HG03097 (cell line): ENCODE results near the gene CPLX4.

Experiments used
- ATAC-seq: cut with Tn5 transposase; IDR thresholded peaks from one replicate; pipeline ENCODE4 v1.9.1; 2021; ENCODE audit not compliant: unreplicated experiment, low FRiP score

The CPLX4 gene

DNA sequence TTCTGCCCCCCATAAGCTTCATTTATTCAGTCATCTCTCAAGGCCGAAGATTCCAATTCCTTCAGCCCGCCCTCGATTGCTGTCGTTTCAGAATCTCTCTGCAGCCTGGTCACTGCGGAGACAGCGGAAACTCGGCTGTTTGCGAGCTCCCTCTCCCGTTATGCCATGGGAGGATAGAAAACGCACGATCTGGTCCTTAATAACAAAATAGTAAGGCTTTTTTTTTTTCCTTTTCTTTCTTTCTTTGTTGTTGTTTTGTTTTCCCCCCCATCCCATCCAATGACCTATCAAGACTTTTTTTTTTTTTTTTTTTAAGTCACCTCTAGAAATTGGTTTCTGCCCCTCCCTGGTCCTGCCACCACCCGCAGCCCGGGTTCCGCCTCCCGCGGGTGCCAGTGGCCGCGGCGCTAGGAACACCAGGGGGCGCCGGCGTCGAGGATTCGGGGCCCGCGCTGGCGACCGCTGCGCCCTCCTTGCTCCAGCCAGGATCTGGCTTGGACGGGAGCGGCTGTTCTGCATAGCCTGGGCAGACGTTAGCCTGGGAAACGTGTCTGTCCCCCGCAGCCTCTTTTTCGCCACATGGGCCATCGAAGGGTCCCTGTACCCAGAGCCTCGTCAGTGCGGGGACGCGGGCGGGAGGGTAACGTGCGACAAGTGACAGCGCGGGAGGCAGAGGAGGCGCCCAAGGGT lies 10.1 kb downstream of the CPLX4 start:
- peak; percentile 58 for ATAC-seq

- ATAC-seq = no peak
Measured at GRCh38 chr18:59306640-59307039, 11.8 kb downstream of the CPLX4 start.

- no peak for ATAC-seq
Measured at GRCh38 chr18:59305295-59305694, 13.2 kb downstream of the CPLX4 start.

- no peak for ATAC-seq
Measured at GRCh38 chr18:59303656-59304195, 14.7 kb downstream of the CPLX4 start.

DNA sequence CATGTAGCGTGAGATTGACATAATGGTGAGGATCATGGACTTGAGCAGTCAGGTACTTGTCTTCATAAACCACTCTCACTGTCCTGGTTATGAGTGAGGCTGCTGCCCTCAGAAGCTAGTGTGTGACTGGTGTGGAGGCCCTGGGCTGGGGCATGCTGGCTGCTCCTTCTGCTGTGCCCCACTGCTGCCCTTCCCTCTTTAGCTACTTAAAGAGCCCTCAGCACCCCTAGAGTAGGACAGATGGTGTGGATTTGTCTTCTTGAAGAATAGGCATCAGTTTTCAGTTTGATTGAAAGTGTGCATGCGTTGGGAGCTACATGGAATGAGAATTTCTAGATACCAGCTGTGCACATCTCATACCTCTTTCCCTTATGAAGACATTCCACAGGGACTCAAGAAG lies 15.4 kb downstream of the CPLX4 start:
- ATAC-seq = no peak

DNA sequence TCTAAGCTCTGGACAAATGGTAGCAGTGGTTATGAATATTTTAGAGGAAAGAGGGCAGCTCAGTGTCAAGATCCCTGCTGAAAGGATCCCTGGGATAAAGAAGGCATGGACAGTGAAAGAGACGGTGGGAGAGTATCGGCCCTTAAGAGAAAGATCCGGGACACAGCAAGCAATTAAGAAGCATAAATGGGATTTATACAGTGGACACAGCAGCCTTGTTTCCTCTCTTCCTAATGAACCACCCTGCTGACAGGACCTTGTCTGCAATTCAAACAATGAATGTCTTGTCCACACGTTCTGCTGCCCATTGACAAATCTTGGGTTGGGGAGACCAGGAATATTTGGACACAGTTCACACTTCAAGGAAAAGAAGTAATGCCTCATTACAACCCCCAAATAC lies 16.5 kb downstream of the CPLX4 start:
- no peak for ATAC-seq

- no peak for ATAC-seq
Measured at GRCh38 chr18:59300676-59301285, 17.7 kb downstream of the CPLX4 start.

DNA sequence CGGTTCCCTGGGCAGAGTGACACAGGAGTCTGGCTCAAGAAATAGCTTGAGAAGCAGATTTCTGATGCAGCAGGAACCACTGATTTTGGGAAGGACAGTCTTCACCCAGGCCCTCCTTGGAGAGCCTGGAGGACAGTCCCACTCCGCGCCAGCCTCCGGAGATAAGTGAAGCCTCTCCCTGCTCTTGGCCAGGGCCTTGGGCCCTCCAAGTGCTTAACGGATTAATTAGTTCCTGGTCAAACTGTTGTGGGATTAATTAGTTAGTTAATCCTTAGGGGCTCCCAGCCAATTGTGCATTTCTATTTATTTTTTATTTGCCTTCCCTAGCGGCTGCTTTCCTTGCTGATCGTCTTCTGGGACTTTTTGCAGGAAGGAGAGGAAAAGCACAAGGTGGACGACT lies 19.6 kb downstream of the CPLX4 start:
- no peak for ATAC-seq

- no peak for ATAC-seq
Measured at GRCh38 chr18:59293317-59293716, 25.1 kb downstream of the CPLX4 start.

DNA sequence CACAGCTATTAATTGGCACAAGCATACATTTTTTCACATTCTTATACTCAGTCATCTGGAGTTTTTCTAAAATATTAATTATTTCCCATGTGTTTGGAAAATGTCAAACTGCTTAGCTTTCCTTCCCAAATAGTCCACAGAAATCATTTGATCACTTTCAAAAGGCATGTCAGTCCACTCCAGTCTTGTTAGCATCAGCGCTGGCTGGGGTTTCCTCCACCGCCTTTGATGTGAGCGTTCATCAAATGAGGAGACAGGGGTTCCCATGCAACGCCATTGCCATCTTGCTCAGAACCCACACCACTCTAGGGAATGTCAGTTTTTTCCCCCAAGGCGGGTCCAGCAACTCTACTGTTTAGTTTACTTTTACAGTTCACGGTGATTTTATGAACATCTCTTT lies 32.1 kb downstream of the CPLX4 start:
- no peak for ATAC-seq

GRCh38 chr18:59282341-59282740 lies 36.1 kb downstream of the CPLX4 start:
- no peak for ATAC-seq

DNA sequence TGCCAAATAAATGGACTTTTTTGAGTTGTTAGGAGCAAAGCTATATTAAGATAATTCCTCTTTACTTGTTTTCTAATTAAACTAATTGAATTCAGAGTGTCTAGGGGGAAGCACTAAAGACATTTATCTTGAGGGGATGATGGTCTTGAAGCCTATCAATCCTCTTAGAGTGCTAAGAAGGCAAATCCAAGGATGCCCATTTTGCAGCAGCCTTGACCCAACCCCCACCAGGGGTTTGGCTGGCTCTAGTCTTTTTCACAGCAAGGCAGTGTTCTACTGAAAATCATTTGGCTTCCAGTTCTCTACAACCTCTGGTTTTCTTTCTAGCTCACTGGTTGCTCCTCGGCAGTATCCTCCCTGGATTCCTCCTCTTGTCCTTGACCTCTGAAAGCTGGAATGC lies 38.7 kb downstream of the CPLX4 start:
- no peak for ATAC-seq

DNA sequence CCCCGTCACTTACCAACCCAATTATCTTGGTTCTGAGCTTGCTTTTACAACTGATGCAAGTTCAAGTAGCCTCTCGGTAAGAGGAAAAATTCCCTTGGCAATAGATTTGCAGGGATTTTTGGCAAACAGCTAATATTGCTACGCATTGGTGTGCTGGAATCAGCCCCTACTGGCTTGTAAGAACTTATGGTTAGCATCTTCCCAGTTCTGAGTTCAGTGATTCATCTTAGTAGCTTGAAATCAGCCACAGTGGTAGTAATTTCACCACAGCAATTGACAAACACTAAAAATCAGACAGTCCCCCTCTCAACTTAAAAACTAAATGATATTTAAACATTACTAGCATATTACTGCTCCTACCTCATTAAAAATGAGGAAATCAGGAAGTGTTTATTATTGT lies 39.3 kb downstream of the CPLX4 start:
- no peak for ATAC-seq

DNA sequence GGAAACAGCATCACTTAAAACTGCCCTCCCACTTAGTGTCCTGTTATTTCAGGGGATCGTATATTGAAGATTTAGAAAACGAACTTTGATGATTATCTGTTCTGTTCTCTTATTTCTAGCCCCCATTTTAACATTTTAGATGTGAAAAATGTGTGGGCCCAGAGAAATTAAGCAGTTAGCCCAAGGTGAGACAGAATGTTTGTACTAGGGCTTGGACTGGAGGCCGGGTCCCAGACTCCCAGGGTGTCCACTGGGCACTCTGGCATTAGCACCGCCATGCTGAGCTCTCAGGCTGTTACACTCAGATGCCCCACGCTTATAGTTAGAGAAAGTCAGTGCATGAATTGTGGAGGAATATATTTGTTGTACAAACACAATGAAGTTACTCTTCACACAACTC lies 39.7 kb downstream of the CPLX4 start:
- no peak for ATAC-seq

- ATAC-seq = no peak
Measured at GRCh38 chr18:59276047-59276446, 42.4 kb downstream of the CPLX4 start.

- ATAC-seq = no peak
Measured at GRCh38 chr18:59275406-59275949, 43.0 kb downstream of the CPLX4 start.

GRCh38 chr18:59274533-59274928 lies 43.9 kb downstream of the CPLX4 start:
- ATAC-seq = no peak

DNA sequence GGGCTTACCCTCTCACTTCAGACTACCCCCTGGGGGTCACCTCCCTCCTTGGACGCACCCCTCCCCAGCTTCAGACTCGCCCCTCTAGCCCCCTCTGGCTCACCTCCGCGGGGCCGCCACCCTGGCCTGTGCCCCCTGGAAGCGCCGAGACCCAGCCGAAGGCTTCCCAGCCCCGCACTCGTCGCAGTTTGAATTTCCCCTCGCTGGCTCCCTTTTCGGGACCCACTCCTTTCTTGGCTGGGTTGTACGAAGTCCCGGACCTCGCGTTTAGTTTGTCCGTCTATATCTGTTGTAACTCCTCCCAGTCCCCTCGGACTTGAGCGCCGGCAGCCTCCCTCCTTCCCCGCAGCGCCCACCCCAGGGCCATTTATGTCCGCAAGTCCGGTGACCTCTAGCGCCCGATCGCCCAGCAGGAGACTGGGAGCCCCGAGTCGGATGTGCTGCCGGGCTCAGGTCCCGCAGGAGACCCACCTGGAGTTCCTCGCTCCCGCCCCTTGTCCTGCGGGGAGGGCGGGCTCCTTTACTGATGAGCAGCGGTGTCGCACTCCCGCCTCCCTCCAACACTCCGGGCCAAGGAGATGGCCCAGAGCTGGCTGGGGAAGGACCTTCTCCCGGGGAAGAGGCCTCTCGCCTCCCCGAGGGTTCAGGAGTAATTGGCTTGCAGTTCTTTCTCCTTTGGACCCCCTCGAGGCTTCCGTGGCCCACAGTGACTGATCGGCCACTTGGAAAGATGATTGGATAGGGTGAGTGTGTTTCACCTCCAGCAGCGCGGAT lies 44.5 kb downstream of the CPLX4 start:
- no peak for ATAC-seq

- peak; percentile 65 for ATAC-seq
Measured at GRCh38 chr18:59272891-59273758, 45.3 kb downstream of the CPLX4 start, which contains the start of gene RAX. Gene RAX (minus strand): TSS chr18:59273454. CDS start chr18:59273206, 248 bp downstream.

DNA sequence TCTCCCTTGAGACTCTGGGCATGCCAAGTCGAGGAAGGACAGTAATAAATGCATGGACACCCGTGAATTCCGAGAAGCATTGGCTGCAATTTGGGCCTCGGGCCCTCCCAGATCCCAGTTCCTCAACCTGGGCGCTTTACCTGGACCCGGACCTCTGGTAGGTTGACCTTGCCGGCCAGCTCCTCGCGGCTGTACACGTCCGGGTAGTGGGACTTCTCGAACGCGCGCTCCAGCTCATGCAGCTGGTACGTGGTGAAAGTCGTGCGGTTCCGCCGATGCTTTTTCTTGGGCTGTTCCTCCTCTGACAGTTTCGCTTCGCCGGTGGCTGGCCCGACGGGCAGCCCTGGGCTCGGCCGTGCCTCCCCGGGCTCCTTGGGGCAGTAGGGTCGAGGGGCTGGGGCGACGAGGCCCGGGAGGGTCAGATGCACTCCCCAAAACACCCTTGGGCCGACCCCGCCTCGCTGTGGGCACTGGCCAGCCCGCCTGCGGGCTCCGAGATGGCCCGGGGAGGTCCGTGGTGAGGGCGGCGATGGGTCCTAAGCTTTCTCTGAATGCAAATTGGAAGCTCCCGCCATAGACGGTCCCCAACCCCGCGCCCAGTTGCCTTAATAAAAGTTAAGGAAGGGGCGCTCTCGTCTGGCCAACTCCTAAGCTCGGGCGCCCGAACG lies 46.1 kb downstream of the CPLX4 start:
- ATAC-seq = no peak
